ENCODE measurements around the gene SGPL1.

DNA sequence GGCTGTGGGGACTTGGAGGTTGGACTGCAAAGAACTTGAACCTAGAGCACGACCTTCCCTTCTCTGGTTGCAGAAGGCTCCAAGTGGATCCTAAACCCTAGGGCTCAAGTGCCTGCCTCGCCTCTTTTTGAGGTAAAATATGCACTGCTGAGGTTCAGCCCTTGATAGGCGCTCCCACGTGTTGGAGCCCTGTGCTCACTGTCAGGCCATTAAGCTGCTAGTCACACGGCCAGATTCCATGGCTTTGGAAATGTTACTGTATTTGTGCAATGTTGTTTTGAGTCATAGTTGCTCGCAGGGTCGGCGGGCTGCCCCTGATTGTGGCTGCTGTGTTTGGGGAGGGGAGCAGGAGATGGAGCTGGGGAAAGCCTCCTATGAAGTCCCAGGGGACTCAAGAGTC is 112.4 kb downstream of the SGPL1 start:
- TF ChIP-seq, protein P1, sequence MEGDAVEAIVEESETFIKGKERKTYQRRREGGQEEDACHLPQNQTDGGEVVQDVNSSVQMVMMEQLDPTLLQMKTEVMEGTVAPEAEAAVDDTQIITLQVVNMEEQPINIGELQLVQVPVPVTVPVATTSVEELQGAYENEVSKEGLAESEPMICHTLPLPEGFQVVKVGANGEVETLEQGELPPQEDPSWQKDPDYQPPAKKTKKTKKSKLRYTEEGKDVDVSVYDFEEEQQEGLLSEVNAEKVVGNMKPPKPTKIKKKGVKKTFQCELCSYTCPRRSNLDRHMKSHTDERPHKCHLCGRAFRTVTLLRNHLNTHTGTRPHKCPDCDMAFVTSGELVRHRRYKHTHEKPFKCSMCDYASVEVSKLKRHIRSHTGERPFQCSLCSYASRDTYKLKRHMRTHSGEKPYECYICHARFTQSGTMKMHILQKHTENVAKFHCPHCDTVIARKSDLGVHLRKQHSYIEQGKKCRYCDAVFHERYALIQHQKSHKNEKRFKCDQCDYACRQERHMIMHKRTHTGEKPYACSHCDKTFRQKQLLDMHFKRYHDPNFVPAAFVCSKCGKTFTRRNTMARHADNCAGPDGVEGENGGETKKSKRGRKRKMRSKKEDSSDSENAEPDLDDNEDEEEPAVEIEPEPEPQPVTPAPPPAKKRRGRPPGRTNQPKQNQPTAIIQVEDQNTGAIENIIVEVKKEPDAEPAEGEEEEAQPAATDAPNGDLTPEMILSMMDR (IDR thresholded peaks at IDR 0.05): no peak
- TF ChIP-seq POLR2A (IDR thresholded peaks at IDR 0.05; ENCODE audit: low read depth) (no peak), POLR2AphosphoS5 (IDR thresholded peaks at IDR 0.05) (no peak)

All from esophagus muscularis mucosa (tissue), 3 donors.